NCI-H345 treated with DMSO at 0.1 percent for 48 hours (cell line): ENCODE results near the gene LY6G6F.
A peak's percentile ranks its signal among the peaks of the same experiment; 100 is the strongest.

Source experiments
- DNase-seq: peaks from one replicate; lab custom pipeline; 2025; ENCODE audit not compliant: unreplicated experiment; lab: John Stamatoyannopoulos, UW

LY6G6F gene

DNA sequence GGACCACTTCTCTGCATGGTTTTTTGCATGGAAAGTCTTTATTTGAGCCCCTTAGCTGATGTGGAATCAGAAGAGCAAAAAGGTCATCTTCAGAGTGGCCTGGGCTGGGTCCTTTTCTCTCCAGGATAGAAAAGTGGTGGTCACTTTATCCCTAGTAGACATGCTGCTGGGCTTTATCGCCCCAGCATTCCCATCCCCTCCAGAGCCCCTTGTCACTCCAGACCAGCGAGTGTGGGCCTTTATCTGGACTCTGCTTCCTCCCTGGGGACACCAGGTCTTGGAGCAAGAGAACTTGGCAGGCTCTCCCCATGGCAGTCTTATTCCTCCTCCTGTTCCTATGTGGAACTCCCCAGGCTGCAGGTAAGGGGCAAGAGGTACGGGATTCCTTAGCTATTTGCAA is at the start of gene LY6G6F:
TSS of gene LY6G6F (plus strand) at position 268 of the 400 bp plus-strand sequence. CDS start at position 309, 41 bp downstream.
- DNase-seq, result no peak

DNA sequence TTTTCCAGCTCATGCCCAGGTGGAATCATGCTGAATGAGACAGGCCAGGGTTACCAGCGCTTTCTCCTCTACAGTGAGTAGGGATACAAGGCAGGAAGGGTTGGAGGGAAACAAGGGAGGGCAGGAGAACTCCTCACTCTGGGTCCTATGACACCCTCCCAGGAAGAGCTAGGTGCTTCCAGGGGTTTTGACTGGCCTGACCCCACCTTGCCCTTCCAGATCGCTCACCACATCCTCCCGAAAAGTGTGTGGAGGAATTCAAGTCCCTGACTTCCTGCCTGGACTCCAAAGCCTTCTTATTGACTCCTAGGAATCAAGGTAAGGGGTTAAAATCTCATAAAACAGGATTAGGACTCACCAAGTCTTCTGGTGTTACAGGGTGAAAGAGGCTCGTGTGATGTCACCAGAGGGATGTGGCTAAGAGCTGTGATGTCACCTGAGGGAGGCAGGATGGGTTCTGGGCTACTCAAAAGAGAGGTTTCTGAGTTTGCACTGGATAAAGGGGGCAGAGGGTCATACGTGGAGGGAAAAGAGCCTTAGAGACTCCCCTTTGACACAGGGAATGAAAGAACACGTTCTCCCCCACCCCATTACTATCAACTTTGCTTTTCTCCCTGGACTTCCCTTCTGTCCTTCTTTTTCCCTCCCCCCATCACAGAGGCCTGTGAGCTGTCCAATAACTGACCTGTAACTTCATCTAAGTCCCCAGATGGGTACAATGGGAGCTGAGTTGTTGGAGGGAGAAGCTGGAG is 49.1 kb upstream of the LY6G6F start:
- DNase-seq, result no peak

DNA sequence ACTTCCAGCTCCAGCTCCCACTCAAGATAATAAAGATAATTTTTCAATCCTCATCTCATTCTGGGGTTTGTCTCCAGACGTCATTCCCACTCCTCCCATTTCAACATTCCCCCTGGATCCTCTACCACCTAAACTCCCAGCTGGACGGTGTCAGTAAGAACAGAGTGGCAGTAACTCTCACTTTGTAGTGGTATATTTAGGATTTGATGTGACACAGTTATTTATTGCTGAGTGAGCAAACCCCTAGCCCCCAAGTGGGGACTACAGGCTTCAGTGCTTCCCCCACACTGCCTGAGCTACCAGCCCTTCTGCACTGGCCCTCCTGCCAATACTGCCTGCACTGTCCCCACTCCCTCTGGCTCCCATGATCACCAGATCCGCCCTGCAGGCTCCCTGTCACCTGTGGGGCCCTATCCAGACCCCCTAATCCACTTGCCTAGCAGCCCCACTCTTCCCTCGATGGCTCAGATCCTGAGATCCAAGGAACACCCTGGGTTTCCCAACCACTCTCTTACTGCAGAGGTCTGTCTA is 48.4 kb upstream of the LY6G6F start:
- no peak for DNase-seq

- no peak for DNase-seq
Measured at GRCh38 chr6:31658983-31659648, 47.5 kb upstream of the LY6G6F start.

DNA sequence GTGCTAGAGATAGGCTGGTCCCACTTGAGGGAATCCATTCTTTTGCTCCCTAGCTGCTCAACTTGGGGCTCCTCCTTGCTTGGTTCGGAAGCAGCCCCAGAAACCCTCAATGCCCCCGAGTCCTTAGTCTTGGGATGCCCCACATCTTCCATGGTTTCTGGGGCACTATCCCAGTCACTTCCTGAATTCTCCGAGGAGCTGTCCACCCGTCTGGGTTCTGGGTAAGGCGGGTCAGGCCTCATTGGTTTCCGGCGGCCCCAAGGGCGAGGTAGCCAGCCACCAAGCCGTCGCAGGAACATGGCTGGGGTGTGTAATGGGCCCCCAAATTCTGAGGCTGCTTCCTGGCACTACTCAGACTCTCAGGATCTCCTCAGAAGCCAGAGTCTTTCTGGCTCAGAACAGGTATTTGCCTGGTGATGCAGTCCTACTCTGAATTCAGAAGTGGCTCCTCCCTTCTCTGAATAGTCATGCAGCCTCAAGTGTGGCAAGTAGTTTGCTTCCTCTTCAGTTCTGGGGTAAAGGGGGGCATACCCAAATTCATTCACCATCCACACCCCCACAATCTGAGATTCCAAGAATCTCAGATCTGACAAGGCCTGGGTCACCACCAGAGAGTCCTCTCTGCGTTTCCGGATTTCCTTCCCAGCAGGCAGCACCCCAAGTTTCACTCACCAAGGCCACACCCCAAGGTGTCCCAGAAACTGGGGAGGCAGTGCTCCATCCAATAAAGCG is 46.9 kb upstream of the LY6G6F start:
- no peak for DNase-seq

DNA sequence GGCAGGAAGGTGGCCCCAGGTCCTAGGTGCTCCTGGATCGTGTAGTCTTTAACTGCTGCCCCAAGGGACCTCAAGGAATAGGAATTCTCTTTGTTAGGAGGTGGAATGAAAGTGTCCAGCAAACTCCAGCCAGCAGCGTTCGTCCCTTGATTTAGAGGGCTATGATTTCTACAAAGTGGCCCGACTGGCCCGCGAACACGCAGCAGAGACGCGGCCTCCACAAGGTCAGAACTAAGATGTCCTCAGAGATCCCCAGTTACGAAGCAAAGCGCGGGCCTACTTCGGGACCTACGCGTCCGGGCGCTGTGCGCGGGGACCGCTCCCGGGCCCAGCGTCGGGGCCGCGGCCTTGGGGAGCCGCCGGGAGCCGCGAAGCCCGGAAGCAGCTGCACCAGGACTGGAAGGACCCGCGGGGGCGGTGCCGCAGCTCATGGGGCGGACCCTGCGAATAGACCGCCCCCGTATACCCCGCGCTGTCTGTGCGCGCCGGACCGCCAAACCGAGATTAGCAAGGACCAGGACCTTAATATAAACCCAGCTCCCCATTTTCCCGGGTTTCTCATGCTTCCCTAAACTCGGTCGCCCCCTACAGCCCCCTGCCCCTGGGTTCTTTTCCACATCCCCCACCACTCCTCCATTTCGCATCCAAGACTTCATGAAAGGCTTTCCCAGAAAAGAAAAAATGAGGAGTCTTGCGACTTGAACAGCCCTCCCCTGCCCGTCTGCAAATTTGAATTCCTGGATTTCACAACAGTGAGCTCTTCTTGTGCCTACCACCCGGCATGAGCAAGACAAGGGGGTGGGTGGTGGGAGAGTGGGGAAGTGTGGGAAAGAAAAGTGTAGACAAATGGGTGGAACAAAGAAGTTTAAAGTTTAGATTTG is 46.0 kb upstream of the LY6G6F start, which contains the start of gene C6orf47:
TSS of gene C6orf47 (minus strand) at position 398 of the 881 bp plus-strand sequence. CDS start 831 bp downstream, outside the sequence.
- peak; percentile 65 for DNase-seq

GRCh38 chr6:31661262-31662123 is 45.2 kb upstream of the LY6G6F start:
- DNase-seq, result no peak

GRCh38 chr6:31662124-31662723 is 44.4 kb upstream of the LY6G6F start:
- no peak for DNase-seq

- no peak for DNase-seq
Measured at GRCh38 chr6:31663126-31663960, 43.3 kb upstream of the LY6G6F start.

- DNase-seq, result no peak
Measured at GRCh38 chr6:31663961-31664789, 42.5 kb upstream of the LY6G6F start.

DNA sequence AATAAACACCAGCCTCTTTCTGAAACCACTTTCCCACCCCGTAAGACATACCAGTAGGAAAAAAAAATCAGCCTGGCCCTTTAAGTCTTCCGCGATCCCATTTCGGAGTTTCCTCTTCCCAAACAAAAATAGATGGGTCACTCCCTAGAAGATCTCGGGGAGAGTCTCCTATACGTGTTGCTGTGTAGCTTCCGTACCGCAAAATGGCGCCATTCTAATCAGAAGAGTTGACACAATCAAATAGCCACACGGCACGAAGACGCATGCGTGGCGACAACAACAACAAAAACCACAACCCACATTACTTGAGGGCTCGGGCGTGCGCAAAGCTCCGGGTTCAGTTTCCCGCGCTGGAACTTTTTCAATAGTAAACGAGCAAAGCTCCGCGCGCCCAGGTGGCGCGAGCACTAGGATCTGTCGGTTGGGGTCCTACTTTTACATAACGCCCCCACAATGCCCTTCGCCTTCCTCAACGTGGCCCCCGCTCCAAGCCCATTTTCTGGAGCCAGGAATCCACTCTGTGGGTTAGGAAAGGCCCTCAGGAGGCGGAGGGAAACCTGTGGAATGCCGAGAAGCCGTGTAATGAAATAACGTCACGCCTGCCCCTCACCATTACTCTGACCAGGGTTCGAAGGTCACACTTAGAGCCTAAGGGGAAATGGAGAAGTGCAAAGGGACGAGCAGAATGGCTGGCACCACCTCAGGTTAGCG is 41.7 kb upstream of the LY6G6F start, which contains the start of gene GPANK1:
TSS of gene GPANK1 (minus strand) at position 208 of the 711 bp plus-strand sequence. CDS start 519 bp downstream, outside the sequence.
- DNase-seq, result peak; percentile 82

DNA sequence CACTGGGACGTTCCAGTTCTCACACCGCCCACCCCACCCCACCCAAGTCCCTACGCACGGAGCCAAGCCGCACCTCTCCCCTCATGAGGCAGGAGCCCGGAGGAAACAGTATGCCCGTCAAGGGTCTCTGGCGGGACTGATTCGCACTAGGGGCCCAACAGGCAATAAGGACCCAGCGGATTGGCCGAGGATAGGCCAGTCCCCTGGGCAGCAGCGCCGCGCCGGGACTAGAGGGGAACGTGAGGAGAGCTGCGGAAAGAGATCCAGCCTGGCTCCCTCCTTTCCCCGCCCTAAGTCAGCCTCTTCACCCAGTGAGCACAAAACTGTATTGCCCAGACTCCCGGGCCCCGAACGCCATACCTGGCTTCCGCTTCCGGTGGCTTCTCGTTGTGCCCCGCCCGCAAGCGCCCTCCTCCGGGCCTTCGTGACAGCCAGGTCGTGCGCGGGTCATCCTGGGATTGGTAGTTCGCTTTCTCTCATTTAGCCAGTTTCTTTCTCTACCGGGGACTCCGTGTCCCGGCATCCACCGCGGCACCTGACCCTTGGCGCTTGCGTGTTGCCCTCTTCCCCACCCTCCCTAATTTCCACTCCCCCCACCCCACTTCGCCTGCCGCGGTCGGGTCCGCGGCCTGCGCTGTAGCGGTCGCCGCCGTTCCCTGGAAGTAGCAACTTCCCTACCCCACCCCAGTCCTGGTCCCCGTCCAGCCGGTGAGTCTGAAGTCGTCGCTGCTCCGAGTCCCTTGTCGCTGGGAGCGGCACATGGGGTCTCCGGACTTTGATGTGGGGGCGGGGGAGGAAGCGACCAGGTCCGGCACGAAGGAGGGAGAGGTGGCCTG is 40.9 kb upstream of the LY6G6F start, which contains the start of gene CSNK2B:
TSS of gene CSNK2B (plus strand) at position 580 of the 836 bp plus-strand sequence. CDS start 752 bp downstream, outside the sequence.
- peak; percentile 96 for DNase-seq

DNA sequence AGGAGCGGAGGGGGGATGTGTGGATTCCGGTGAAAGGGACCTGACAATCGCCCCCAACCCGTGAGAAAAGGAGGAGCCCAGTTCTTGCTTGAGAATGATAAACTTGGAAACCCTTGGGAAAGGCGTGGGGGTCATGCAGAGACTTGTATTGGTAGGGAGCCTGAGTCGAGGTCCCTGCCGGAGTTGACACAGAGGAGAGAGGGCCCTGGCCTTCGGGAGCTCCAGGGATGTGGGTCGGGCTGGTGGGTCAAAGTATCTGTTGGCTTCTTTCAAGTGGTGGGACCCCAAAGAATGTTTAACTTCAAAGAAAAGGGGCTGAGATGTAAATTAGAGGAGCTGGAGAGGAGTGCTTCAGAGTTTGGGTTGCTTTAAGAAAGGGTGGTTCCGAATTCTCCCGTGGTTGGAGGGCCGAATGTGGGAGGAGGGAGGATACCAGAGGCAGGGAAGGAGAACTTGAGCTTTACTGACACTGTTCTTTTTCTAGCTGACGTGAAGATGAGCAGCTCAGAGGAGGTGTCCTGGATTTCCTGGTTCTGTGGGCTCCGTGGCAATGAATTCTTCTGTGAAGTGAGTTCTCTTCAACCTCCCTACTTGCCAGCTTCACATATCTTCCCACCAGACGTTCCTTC is 40.2 kb upstream of the LY6G6F start:
- DNase-seq, result no peak

- no peak for DNase-seq
Measured at GRCh38 chr6:31669676-31670075, 37.0 kb upstream of the LY6G6F start, which contains the start of gene LY6G5B. Gene LY6G5B (plus strand): TSS chr6:31669976. CDS start chr6:31670951, 975 bp downstream.

DNA sequence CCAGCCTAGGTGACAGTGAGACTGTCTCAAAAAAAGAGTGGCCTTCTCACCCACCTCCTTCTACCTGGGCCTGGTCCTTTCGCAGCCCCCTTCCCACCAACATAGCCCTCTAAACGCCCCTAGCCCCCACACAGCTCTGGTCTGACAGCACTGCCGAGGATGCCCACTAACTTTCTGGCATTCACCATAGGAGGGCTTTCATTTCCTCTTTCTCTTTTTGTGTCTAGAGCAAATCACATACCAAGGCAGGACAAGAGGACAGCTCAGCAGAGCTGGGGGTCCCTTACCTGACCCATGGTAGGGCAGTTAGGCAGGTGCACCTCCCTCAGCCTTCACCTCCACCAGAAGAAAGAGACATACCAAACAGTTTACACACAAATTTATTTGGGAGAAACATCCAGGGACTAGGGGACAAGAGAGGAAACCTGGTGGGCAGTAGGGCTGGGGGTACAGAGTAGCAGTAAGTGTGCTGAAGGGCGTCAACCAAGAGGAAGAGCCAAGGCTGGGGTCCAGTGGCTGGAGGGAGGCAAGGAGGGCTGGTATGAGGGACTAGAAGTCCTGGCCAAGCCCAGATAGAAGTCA is 30.3 kb upstream of the LY6G6F start:
- no peak for DNase-seq
